B cell (primary cell): ENCODE data around the gene PPFIA4.

Experiments
- CTCF ChIP-seq: fragments of 200-600 bp; IDR thresholded peaks from one replicate; pipeline ENCODE4 v1.8.0; 2022; ENCODE audit warnings: antibody characterized with exemption, mild to moderate bottlenecking
- EZH2 ChIP-seq: IDR thresholded peaks from 2 replicates; pipeline ENCODE4 v1.6.1; 2012; ENCODE audit warnings: borderline replicate concordance, low read depth, mild to moderate bottlenecking, moderate library complexity, low read length; ENCODE audit not compliant: insufficient read depth, poor library complexity, severe bottlenecking

- no peak for TF ChIP-seq CTCF
- no peak for TF ChIP-seq EZH2
These were observed 72.7 kb downstream of the PPFIA4 start for GRCh38 chr1:203098914-203099520.
